Activated B cell treated with CpG ODN at 0.5 μM for 24 hours (primary cell): ENCODE data around the gene ARNT2. TPM values are rescaled to one million over a fixed set of nuclear protein-coding genes. Genes with fewer than 3 reads are reported as not detected.

Source experiments
- ATAC-seq: fragments of 200-7000 bp; cut with Tn5 transposase; one replicate; pipeline ENCODE4 v1.10.0; 2021; ENCODE audit warnings: low read depth, mild to moderate bottlenecking, moderate library complexity
- CTCF ChIA-PET: fragments of 350-600 bp; sonication (Branson Sonifier 250); formaldehyde crosslinking; loops from one replicate; lab custom pipeline; 2021; ENCODE audit warnings: antibody characterized with exemption; lab: Charles Lee
- POLR2A ChIA-PET: fragments of 350-600 bp; sonication (Branson Sonifier 250); formaldehyde crosslinking; loops from one replicate; lab custom pipeline; 2021; ENCODE audit warnings: antibody characterized with exemption; lab: Charles Lee
- DNase-seq: peaks from one replicate; pipeline ENCODE4 v3.0.0; 2022
- H3K27ac Mint-ChIP-seq: one replicate; pipeline ENCODE4 v1.8.0; 2020; ENCODE audit warnings: mixed read lengths
- H3K27me3 Mint-ChIP-seq: one replicate; pipeline ENCODE4 v1.8.0; 2021; ENCODE audit warnings: mixed read lengths
- H3K36me3 Mint-ChIP-seq: one replicate; pipeline ENCODE4 v1.8.0; 2021; ENCODE audit warnings: low read depth, mixed read lengths
- H3K4me1 Mint-ChIP-seq: one replicate; pipeline ENCODE4 v1.8.0; 2021; ENCODE audit warnings: mixed read lengths
- H3K4me3 Mint-ChIP-seq: one replicate; pipeline ENCODE4 v1.8.0; 2020; ENCODE audit warnings: mild to moderate bottlenecking, mixed read lengths
- H3K9me3 Mint-ChIP-seq: one replicate; pipeline ENCODE4 v1.8.0; 2020; ENCODE audit warnings: mixed read lengths
- intact Hi-C: fragments of 100-400 bp; cut with micrococcal nuclease; formaldehyde crosslinking; loops from one replicate; pipeline ENCODE4 v1.15.1; 2024
- total RNA-seq: library from RNA; stranded (reverse); gene quantifications from 2 replicates; pipeline ENCODE4 v1.2.3, GENCODE V29; 2022
- TF ChIP-seq, protein P1 (sequence below): fragments of 200-600 bp; IDR thresholded peaks from one replicate; pipeline ENCODE4 v1.8.0; 2022; ENCODE audit warnings: antibody characterized with exemption, mild to moderate bottlenecking

Gene ARNT2
- total RNA-seq, 1 donor from 2014 or later: not detected

DNA sequence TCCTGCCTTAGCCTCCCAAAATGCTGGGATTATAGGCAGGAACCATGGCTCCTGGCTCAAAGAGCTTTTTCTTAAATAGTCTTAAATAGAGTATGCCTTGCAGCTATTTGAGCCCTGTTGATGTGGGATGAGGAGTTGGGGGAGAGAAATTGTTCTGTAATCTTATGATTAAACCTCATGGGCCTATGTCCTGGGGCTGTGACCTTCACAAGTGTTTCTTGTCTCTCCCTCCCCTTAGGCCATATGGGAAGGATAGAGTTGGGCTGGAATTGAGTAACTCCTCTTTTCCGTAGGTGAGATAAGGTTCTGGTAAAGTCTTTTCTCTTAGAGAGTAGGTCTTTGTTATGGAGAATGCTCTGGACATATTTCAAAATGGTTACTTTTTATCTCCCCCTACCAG lies 114.3 kb downstream of the ARNT2 start:
- peaks cover 16% of the 10 kb centered on the region for H3K9me3 Mint-ChIP-seq
- no peaks in the 10 kb centered on the region for H3K4me1 Mint-ChIP-seq
- H3K36me3 Mint-ChIP-seq: no peaks in the 10 kb centered on the region
- DNase-seq (no peak), ATAC-seq (no peak)
- no peaks in the 10 kb centered on the region for H3K27me3 Mint-ChIP-seq
- intact Hi-C loops: no loop called here
- CTCF ChIA-PET: no interaction called here
- no peak overlapping the region for H3K27ac Mint-ChIP-seq
- TF ChIP-seq, protein P1, sequence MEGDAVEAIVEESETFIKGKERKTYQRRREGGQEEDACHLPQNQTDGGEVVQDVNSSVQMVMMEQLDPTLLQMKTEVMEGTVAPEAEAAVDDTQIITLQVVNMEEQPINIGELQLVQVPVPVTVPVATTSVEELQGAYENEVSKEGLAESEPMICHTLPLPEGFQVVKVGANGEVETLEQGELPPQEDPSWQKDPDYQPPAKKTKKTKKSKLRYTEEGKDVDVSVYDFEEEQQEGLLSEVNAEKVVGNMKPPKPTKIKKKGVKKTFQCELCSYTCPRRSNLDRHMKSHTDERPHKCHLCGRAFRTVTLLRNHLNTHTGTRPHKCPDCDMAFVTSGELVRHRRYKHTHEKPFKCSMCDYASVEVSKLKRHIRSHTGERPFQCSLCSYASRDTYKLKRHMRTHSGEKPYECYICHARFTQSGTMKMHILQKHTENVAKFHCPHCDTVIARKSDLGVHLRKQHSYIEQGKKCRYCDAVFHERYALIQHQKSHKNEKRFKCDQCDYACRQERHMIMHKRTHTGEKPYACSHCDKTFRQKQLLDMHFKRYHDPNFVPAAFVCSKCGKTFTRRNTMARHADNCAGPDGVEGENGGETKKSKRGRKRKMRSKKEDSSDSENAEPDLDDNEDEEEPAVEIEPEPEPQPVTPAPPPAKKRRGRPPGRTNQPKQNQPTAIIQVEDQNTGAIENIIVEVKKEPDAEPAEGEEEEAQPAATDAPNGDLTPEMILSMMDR: no peak
- POLR2A ChIA-PET: no interaction called here
- H3K4me3 Mint-ChIP-seq: no peak overlapping the region

DNA sequence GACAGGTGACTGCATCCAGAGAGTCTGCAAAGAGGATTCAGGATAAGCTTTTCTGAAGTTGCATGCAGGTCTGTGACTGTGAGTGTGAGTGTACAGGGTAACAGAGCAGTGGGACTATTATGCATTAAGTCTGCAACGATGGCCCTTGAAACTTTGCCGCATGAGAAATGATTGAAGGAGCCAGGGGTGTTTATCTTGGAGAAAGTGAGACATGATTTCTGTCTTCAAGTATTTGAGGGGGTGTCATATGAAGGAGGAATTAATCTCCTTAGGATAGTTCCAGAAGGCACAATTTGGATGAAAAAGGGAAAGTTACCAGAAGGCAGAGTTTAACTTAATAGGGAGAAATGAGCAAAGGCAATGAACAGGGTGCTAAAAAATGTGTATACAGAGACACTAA lies 119.6 kb downstream of the ARNT2 start:
- Mint-ChIP-seq H3K4me3 (no peak overlapping the region), H3K4me1 (no peaks in the 10 kb centered on the region), H3K27me3 (no peaks in the 10 kb centered on the region), H3K36me3 (no peaks in the 10 kb centered on the region), H3K9me3 (no peaks in the 10 kb centered on the region), H3K27ac (no peak overlapping the region)
- TF ChIP-seq, protein P1: no peak
- no peak for DNase-seq
- ChIA-PET POLR2A (no interaction called here), CTCF (no interaction called here)
- intact Hi-C loops: no loop called here
- no peak for ATAC-seq

DNA sequence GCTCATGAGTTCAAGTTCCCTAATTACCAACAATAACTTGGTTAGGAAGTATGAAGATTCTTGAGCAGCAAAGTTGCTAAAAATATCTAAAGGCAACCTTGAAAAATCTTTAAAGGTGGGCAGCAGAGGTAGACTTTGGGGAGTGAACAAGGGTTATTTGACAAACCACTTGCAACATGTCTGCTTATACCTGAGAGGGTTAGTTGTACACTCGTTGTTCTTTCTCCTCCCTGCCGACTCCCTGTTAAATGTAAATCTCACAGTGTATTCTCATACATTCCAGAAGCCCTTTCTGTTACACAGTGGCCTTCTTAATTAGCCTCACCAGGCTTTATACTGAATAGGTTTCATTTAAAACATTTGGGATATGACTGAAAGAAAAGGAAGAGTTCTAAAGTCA lies 121.7 kb downstream of the ARNT2 start:
- no peaks in the 10 kb centered on the region for H3K27me3 Mint-ChIP-seq
- H3K36me3 Mint-ChIP-seq: no peaks in the 10 kb centered on the region
- DNase-seq (no peak), ATAC-seq (no peak)
- no peak overlapping the region for H3K4me3 Mint-ChIP-seq
- H3K27ac Mint-ChIP-seq: no peak overlapping the region
- TF ChIP-seq, protein P1: no peak
- intact Hi-C loops: no loop called here
- no peaks in the 10 kb centered on the region for H3K4me1 Mint-ChIP-seq
- no peaks in the 10 kb centered on the region for H3K9me3 Mint-ChIP-seq
- CTCF ChIA-PET: no interaction called here
- POLR2A ChIA-PET: no interaction called here

DNA sequence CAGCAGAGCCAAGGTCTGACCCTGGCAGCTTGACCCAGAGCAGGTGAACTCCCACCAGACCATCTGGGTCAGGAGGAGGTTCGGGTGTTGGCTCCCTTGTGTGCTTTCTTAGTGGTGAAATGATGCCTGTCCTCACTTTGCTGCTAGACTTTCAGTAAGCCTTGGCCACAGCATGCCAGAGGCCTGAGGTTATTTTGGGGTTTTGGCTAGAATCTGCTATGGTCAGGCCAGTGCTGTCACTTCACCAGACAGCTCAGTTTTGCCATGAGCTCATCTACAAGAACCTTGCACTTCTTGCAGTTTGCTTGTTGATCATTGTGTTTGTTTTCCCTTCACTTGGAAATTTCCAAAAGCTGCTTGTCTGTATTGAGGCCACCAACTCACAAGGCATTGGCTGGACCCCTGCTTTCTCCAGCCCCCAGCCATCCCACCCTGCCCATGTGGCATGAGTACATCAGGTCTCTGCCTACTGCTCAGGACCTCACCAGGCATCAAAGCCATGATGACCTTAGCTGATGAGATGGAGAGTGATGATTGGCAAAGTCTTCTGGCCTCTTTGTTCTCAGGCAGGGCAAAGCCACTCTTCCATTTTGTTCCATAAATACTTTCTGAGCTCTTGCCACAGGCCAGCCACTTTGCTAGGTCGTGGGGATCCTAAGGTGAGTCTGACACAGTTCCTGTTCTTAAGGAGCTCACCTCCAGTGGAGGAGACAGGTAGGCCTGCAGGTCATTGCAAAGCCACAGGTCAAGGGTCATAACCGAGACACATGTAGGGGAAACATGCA lies 122.6 kb downstream of the ARNT2 start:
- no peaks in the 10 kb centered on the region for H3K4me1 Mint-ChIP-seq
- no peaks in the 10 kb centered on the region for H3K9me3 Mint-ChIP-seq
- H3K36me3 Mint-ChIP-seq: no peaks in the 10 kb centered on the region
- TF ChIP-seq, protein P1: no peak
- H3K27ac Mint-ChIP-seq: no peak overlapping the region
- DNase-seq: no peak
- no peak for ATAC-seq
- no peaks in the 10 kb centered on the region for H3K27me3 Mint-ChIP-seq
- H3K4me3 Mint-ChIP-seq: no peak overlapping the region
- intact Hi-C loops: no loop called here
- CTCF ChIA-PET: no interaction called here
- POLR2A ChIA-PET: no interaction called here

DNA sequence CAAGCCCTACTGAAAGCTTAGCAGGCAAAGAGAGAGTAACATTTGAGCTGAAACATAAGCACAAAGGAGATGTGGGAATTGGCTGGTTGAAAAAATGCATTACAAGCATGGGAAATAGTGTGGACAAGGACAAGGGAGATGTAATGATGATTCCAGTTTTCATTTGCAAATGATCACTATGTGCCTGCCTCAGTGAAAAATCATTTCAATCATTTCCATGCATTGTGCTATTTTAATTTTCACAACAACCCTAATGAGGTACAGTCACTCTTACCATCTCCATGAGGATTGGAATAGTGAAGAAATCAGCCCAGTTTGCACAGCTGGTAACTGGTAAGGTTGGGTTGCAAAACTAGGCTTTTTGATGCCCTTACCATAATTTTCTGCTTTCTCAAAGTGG lies 123.2 kb downstream of the ARNT2 start:
- ChIA-PET POLR2A (no interaction called here), CTCF (no interaction called here)
- ATAC-seq (no peak), DNase-seq (no peak)
- H3K36me3 Mint-ChIP-seq: no peaks in the 10 kb centered on the region
- no peak overlapping the region for H3K27ac Mint-ChIP-seq
- intact Hi-C loops: no loop called here
- no peak overlapping the region for H3K4me3 Mint-ChIP-seq
- H3K27me3 Mint-ChIP-seq: peaks cover 2% of the 10 kb centered on the region
- TF ChIP-seq, protein P1: no peak
- H3K4me1 Mint-ChIP-seq: no peaks in the 10 kb centered on the region
- H3K9me3 Mint-ChIP-seq: no peaks in the 10 kb centered on the region
